COLO829 (cell line): ENCODE measurements around the gene PPP1R12A.

Source experiments
- DNase-seq: peaks from one replicate; pipeline ENCODE4 v3.0.0; 2012; ENCODE audit warnings: low spot score

The PPP1R12A gene

DNA sequence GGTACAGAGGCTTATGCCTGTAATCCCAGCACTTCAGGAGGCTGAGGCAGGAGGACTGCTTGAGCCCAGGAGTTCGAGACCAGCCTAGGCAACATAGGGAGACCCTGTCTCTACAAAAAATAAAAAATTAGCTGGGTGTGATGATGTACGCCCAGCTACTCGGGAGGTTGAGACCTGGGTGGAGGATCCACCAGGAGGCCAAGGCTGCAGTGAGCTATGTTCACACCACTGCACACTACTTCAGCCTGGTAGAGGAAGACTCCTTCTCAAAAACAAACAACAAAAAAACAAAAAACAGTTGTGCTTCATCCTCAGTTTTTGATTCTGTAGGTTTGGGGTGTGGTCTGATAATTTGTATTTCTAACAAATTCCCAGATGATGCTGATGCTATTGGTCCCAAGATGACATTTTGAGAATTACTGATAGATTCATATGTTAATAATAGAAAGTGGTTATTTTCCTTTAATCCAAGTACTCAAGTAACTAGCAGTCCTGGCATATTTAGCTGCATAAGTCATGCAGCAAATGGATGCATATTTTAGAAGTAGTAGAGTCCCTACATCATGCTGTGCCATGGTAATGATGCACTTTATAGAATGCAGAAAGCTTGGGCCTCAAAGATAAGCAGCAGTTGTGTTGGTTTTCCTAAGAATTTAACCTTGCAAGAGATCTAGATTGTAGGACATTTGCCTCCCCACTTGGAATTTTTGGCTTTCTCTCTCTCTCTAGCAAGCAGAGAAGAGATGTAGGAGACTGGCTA, 168.0 kb downstream of the PPP1R12A start:
- DNase-seq: no peak

GRCh38 chr12:79765157-79765556, 169.7 kb downstream of the PPP1R12A start:
- DNase-seq: no peak

DNA sequence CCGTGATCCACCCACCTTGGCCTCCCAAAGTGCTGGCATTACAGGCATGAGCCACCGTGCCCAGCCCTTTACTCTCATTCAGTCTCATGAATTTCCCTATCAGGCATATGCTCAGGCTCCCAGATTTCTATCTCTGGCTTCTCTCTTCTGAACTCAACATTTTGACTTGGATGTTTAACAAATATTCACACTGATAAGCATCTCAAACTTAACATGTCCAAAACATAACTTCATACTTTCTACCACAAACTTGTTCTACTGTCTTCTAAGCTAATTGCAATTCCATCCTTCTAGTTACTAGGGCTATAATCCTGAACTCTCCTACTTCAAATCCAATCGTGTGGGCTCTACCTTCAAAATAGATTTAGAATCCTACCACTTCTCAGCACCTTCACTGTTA, 170.3 kb downstream of the PPP1R12A start:
- DNase-seq: no peak

DNA sequence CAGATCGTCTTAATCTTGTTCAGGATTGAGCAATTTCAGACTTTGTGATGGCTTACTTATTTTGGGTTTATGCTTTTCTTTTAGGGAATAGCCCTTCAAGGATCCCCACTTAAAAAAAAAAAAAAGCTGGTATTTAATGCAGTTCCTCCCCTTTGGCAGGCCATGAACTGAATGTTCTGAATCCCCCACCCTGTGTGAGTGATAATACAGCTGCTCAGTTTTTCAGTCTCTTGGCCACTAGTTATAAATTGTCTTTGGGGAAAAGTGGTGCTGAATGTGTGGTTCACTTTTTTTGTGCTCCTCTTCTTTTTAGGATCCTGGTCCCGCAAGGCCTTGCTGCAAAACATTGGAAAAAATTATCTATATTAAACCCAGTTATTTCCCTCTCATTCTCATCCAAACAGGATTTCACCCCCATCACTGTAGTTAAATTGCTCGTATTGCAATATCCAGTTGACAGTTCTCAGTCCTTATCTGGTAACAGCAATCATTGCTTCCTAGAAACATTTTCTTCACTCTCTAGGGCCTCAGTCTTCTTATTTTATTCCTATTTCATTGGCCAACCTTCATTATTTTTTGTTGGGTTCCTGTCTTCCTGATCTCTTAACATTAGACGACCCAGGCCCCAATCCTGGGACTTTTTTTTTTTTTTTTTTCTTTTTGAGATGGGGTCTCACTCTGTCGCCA, 171.0 kb downstream of the PPP1R12A start:
- DNase-seq: no peak

- no peak for DNase-seq
Observed at GRCh38 chr12:79761341-79761740, 173.6 kb downstream of the PPP1R12A start.

DNA sequence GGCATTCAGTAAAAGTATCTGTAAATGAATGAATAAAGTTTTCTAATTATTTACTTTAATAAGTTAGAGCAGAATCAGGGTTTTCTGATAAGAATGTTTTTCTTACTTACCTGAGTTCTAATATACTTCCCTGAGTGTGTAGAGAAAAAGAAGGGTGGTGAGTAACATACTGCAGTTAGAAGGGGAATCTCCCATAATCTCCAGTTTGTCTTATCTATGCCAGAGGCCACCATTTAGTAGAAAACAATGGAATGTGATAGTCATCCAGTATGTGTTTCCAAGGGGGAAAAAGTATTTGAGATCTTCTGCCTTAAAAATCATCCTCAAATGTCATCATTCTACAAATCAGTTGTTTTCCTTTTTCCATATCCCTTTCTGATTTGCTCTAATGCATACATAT, 187.6 kb downstream of the PPP1R12A start:
- DNase-seq: no peak

DNA sequence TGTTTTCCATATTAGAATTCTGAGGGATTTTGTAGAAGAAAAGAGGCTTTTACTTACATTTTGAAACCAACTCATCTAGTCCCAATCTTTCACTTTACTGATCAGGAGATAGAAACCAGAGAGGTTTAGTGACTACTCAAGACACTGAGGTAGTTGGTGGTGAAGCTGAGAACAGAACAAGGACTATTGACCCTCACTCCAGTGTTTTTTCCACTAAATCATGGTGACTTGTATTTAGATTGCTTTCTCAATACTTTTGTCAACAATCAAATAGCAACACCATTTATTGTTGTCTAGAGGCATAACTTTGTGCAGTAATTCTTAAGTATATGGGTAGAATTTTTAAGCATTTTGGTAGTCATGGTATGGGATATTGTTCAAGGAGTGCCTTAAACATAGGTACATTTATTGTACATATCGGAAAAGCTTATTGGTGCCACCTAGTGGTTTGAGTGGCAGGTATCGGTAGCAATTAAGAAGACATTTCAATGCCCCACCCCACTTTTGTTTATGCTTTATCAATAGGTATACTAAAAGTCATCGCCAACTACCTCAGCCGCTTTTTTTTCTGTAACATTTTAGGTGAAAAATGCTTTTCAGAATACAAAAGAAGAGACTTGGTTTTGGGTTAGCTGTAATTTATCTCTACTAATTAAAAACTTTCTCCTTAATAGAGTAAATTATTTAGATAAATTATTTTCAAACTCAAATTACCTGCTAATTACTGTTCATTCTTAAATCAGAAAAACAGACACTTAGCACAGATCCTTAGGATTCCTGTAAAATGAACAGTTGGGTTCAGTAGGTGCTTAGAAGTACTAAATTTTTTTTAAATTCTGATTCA, 196.8 kb downstream of the PPP1R12A start:
- DNase-seq: peak; percentile 66

GRCh38 chr12:79732638-79733037, 202.3 kb downstream of the PPP1R12A start:
- no peak for DNase-seq

DNA sequence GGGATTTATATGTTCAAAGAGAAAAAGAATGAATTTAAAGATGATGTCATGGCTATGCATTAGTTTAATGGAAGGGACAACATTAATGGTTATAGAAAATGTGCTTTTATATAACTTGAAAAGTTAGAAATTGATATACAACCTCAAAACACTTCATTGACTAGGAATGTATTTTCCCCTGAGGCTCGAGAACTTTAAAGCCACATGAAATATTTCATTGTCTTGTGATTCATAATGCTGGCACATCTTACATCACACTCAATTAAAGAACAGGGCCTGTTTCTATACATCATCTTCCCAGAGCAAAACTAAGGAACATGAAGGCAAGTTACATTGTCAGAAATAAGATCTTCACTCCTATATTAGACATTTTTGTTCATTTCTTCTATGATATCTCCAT, 208.9 kb downstream of the PPP1R12A start:
- peak; percentile 66 for DNase-seq
